ENCODE data around the gene CD59. TPM values are rescaled to one million over a fixed set of nuclear protein-coding genes. Genes with fewer than 3 reads are reported as not detected.

Gene CD59
- total and polyA plus RNA-seq, 2 experiments from 2014 or later, result 298 to 346 TPM

GRCh38 chr11:33669598-33670249, 66.5 kb downstream of the CD59 start:
- DNase-seq (ENCODE audit: low spot score), result no peak
- Histone ChIP-seq H3K4me3 (no peak overlapping the region), H3K4me1 (ENCODE audit: insufficient read depth) (no peaks in the 10 kb centered on the region), H4K20me1 (ENCODE audit: insufficient read depth, poor library complexity, severe bottlenecking) (no peaks in the 10 kb centered on the region), H3K9me2 (replicated peaks; ENCODE audit: insufficient read depth) (no peaks in the 10 kb centered on the region), H3K4me2 (no peak overlapping the region), H2AFZ (no peak overlapping the region), H3K79me2 (no peaks in the 10 kb centered on the region), H3K36me3 (replicated peaks; ENCODE audit: insufficient read depth, low read depth) (no peaks in the 10 kb centered on the region), H3K27ac (no peak overlapping the region), H3K9me3 (ENCODE audit: low read depth) (no peaks in the 10 kb centered on the region), H3K27me3 (no peaks in the 10 kb centered on the region)
- 92% methylated on average over 5 of the region's 5 CpGs for WGBS (ENCODE audit: low lambda C conversion rate, missing lambda C conversion rate)
- TF ChIP-seq CTCF (IDR thresholded peaks at IDR 0.05; ENCODE audit: poor library complexity) (no peak), EZH2 (IDR thresholded peaks at IDR 0.05; ENCODE audit: borderline replicate concordance) (no peak), EZH2phosphoT487 (IDR thresholded peaks at IDR 0.05; ENCODE audit: low read depth, severe bottlenecking, unreplicated experiment) (no peak)

GRCh38 chr11:33668951-33669596, 67.1 kb downstream of the CD59 start:
- H2AFZ ChIP-seq, result no peak overlapping the region

GRCh38 chr11:33668468-33668825, 67.8 kb downstream of the CD59 start:
- no peak overlapping the region for H3K4me2 ChIP-seq
- H2AFZ ChIP-seq, result no peak overlapping the region

More at GRCh38 chr11:33668951-33669596, 67.1 kb downstream of the CD59 start:
- WGBS (ENCODE audit: low lambda C conversion rate, missing lambda C conversion rate), result 94% methylated on average over 6 of the region's 6 CpGs
- no peak for TF ChIP-seq EZH2phosphoT487 (IDR thresholded peaks at IDR 0.05; ENCODE audit: low read depth, severe bottlenecking, unreplicated experiment)
- no peak for TF ChIP-seq CTCF (IDR thresholded peaks at IDR 0.05; ENCODE audit: poor library complexity)
- TF ChIP-seq EZH2 (IDR thresholded peaks at IDR 0.05; ENCODE audit: borderline replicate concordance), result no peak
- no peaks in the 10 kb centered on the region for H4K20me1 ChIP-seq (ENCODE audit: insufficient read depth, poor library complexity, severe bottlenecking)
- H3K4me1 ChIP-seq (ENCODE audit: insufficient read depth), result no peaks in the 10 kb centered on the region
- no peak overlapping the region for H3K4me2 ChIP-seq
- H3K9me3 ChIP-seq (ENCODE audit: low read depth), result no peaks in the 10 kb centered on the region
- H3K27ac ChIP-seq, result no peak overlapping the region
- no peaks in the 10 kb centered on the region for H3K9me2 ChIP-seq (replicated peaks; ENCODE audit: insufficient read depth)
- no peaks in the 10 kb centered on the region for H3K27me3 ChIP-seq
- H3K4me3 ChIP-seq, result no peak overlapping the region
- DNase-seq (ENCODE audit: low spot score), result no peak
- H3K79me2 ChIP-seq, result no peaks in the 10 kb centered on the region
- no peaks in the 10 kb centered on the region for H3K36me3 ChIP-seq (replicated peaks; ENCODE audit: insufficient read depth, low read depth)

More at GRCh38 chr11:33668468-33668825, 67.8 kb downstream of the CD59 start:
- TF ChIP-seq EZH2 (IDR thresholded peaks at IDR 0.05; ENCODE audit: borderline replicate concordance) (no peak), EZH2phosphoT487 (IDR thresholded peaks at IDR 0.05; ENCODE audit: low read depth, severe bottlenecking, unreplicated experiment) (no peak), CTCF (IDR thresholded peaks at IDR 0.05; ENCODE audit: poor library complexity) (no peak)
- Histone ChIP-seq H3K9me3 (ENCODE audit: low read depth) (no peaks in the 10 kb centered on the region), H4K20me1 (ENCODE audit: insufficient read depth, poor library complexity, severe bottlenecking) (no peaks in the 10 kb centered on the region), H3K27me3 (no peaks in the 10 kb centered on the region), H3K9me2 (replicated peaks; ENCODE audit: insufficient read depth) (no peaks in the 10 kb centered on the region), H3K36me3 (replicated peaks; ENCODE audit: insufficient read depth, low read depth) (no peaks in the 10 kb centered on the region), H3K27ac (no peak overlapping the region), H3K79me2 (no peaks in the 10 kb centered on the region), H3K4me3 (no peak overlapping the region), H3K4me1 (ENCODE audit: insufficient read depth) (no peaks in the 10 kb centered on the region)
- WGBS (ENCODE audit: low lambda C conversion rate, missing lambda C conversion rate), result 84% methylated on average over 6 of the region's 6 CpGs
- DNase-seq (ENCODE audit: low spot score), result no peak
